Measurements from ENCODE around the gene TRPC4. TPM values are rescaled to one million over a fixed set of nuclear protein-coding genes. Genes with fewer than 3 reads are reported as not detected.

The TRPC4 gene
- polyA plus RNA-seq, 3 donors: not detected

- no peaks in the 10 kb centered on the region for H4K20me1 ChIP-seq (ENCODE audit: insufficient read depth, low read length)
- WGBS (ENCODE audit: insufficient coverage): 87% methylated on average over 3 of the region's 6 CpGs
- H3K4me2 ChIP-seq (replicated peaks; ENCODE audit: extremely low read depth, low read length, poor library complexity, severe bottlenecking): no peak overlapping the region
- H3K4me1 Mint-ChIP-seq: no peaks in the 10 kb centered on the region
- H3K27me3 ChIP-seq (ENCODE audit: control insufficient read depth in 2 of 2, insufficient read depth in 2 of 2, low read length in 2 of 2): no peaks in the 10 kb centered on the region
- H3K9me3 ChIP-seq (replicated peaks in 1 of 2; ENCODE audit: control insufficient read depth in 1 of 2, insufficient read depth in 1 of 2, low read length in 2 of 2): no peaks in the 10 kb centered on the region
- H3K27ac Mint-ChIP-seq: no peak overlapping the region
- no peak overlapping the region for H3K27ac ChIP-seq (ENCODE audit: low read depth in 1 of 2, low read length in 2 of 2)
- H3K36me3 Mint-ChIP-seq: no peaks in the 10 kb centered on the region
- DNase-seq: no peak
- no peaks in the 10 kb centered on the region for H3K36me3 ChIP-seq (replicated peaks in 1 of 2; ENCODE audit: control insufficient read depth in 1 of 2, insufficient read depth in 2 of 2, low read length in 2 of 2)
- no peak overlapping the region for H3K4me3 Mint-ChIP-seq
- peaks cover 0 to 4% (median 1%) of the 10 kb centered on the region in 3 donors for H3K27me3 Mint-ChIP-seq (ENCODE audit: low read depth in 3 of 3)
- no peaks in the 10 kb centered on the region for H3K79me2 ChIP-seq (ENCODE audit: insufficient read depth, low read length)
- no peak overlapping the region for H2AFZ ChIP-seq (ENCODE audit: insufficient read depth, low read depth, low read length, poor library complexity, severe bottlenecking)
- intact Hi-C loops (cut with micrococcal nuclease): no loop called here
- H3K9ac ChIP-seq (ENCODE audit: insufficient read depth, low read length, poor library complexity, severe bottlenecking): no peak overlapping the region
- TF ChIP-seq CTCF (IDR thresholded peaks at IDR 0.05): no peak
- H3K4me3 ChIP-seq (replicated peaks in 1 of 3; ENCODE audit: low read depth in 2 of 3, low read length in 3 of 3): no peak overlapping the region
- H3K4me1 ChIP-seq (ENCODE audit: control insufficient read depth in 1 of 2, insufficient read depth in 2 of 2, low read length in 2 of 2): no peaks in the 10 kb centered on the region
- peaks cover 0 to 4% (median 1%) of the 10 kb centered on the region in 7 donors for H3K9me3 Mint-ChIP-seq
These were observed 115.8 kb downstream of the TRPC4 start for GRCh38 chr13:37753776-37754175.

- H3K4me1 Mint-ChIP-seq: no peaks in the 10 kb centered on the region
- H4K20me1 ChIP-seq (ENCODE audit: insufficient read depth, low read length): no peaks in the 10 kb centered on the region
- H3K27me3 ChIP-seq (ENCODE audit: control insufficient read depth in 2 of 2, insufficient read depth in 2 of 2, low read length in 2 of 2): no peaks in the 10 kb centered on the region
- H3K4me3 Mint-ChIP-seq: no peak overlapping the region
- no peak overlapping the region for H3K4me2 ChIP-seq (replicated peaks; ENCODE audit: extremely low read depth, low read length, poor library complexity, severe bottlenecking)
- H3K4me3 ChIP-seq (replicated peaks in 1 of 3; ENCODE audit: low read depth in 2 of 3, low read length in 3 of 3): no peak overlapping the region
- no peaks in the 10 kb centered on the region for H3K9me3 ChIP-seq (replicated peaks in 1 of 2; ENCODE audit: control insufficient read depth in 1 of 2, insufficient read depth in 1 of 2, low read length in 2 of 2)
- no peak overlapping the region for H3K27ac Mint-ChIP-seq
- peaks cover 0 to 4% (median 1%) of the 10 kb centered on the region in 3 donors for H3K27me3 Mint-ChIP-seq (ENCODE audit: low read depth in 3 of 3)
- H2AFZ ChIP-seq (ENCODE audit: insufficient read depth, low read depth, low read length, poor library complexity, severe bottlenecking): no peak overlapping the region
- H3K36me3 ChIP-seq (replicated peaks in 1 of 2; ENCODE audit: control insufficient read depth in 1 of 2, insufficient read depth in 2 of 2, low read length in 2 of 2): no peaks in the 10 kb centered on the region
- no peak for TF ChIP-seq CTCF (IDR thresholded peaks at IDR 0.05)
- WGBS (ENCODE audit: insufficient coverage): 90% methylated on average over 9 of the region's 9 CpGs
- H3K27ac ChIP-seq (ENCODE audit: low read depth in 1 of 2, low read length in 2 of 2): no peak overlapping the region
- intact Hi-C loops (cut with micrococcal nuclease): no loop called here
- no peaks in the 10 kb centered on the region for H3K36me3 Mint-ChIP-seq
- DNase-seq: no peak
- H3K79me2 ChIP-seq (ENCODE audit: insufficient read depth, low read length): no peaks in the 10 kb centered on the region
- H3K4me1 ChIP-seq (ENCODE audit: control insufficient read depth in 1 of 2, insufficient read depth in 2 of 2, low read length in 2 of 2): no peaks in the 10 kb centered on the region
- peaks cover 0 to 4% (median 1%) of the 10 kb centered on the region in 7 donors for H3K9me3 Mint-ChIP-seq
- no peak overlapping the region for H3K9ac ChIP-seq (ENCODE audit: insufficient read depth, low read length, poor library complexity, severe bottlenecking)
These were observed 117.4 kb downstream of the TRPC4 start for GRCh38 chr13:37752146-37752545.

Measured in CD14-positive monocyte (primary cell).